ENCODE measurements around the gene ATP6V0B.

DNA sequence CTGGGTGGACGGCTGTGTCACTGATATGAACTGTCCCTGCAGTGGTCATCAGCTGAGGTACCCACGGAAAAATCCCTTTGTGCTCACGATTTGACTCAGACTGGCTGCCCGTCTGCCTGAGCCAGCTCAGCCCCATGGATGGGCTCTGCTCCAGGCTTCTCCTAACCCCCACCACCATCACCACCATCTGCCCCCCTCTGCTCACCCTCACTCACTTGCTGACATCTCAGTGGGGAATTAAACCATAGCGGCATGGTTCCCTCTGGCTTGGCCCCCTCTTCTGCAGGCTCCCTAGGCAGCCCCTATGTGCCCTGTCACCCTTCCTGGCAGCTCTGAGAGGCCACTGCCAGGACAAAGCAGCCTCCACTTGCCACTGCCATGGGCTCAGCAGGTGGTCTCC lies 39.2 kb downstream of the ATP6V0B start:
- TF ChIP-seq, protein P1, sequence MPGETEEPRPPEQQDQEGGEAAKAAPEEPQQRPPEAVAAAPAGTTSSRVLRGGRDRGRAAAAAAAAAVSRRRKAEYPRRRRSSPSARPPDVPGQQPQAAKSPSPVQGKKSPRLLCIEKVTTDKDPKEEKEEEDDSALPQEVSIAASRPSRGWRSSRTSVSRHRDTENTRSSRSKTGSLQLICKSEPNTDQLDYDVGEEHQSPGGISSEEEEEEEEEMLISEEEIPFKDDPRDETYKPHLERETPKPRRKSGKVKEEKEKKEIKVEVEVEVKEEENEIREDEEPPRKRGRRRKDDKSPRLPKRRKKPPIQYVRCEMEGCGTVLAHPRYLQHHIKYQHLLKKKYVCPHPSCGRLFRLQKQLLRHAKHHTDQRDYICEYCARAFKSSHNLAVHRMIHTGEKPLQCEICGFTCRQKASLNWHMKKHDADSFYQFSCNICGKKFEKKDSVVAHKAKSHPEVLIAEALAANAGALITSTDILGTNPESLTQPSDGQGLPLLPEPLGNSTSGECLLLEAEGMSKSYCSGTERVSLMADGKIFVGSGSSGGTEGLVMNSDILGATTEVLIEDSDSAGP (CRISPR knock-in tag; IDR thresholded peaks at IDR 0.05): no peak
- TF ChIP-seq, protein P2, sequence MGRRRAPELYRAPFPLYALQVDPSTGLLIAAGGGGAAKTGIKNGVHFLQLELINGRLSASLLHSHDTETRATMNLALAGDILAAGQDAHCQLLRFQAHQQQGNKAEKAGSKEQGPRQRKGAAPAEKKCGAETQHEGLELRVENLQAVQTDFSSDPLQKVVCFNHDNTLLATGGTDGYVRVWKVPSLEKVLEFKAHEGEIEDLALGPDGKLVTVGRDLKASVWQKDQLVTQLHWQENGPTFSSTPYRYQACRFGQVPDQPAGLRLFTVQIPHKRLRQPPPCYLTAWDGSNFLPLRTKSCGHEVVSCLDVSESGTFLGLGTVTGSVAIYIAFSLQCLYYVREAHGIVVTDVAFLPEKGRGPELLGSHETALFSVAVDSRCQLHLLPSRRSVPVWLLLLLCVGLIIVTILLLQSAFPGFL (CRISPR knock-in tag; IDR thresholded peaks at IDR 0.05): no peak
- no peak for TF ChIP-seq SIN3A (IDR thresholded peaks at IDR 0.05; ENCODE audit: borderline replicate concordance in 2 of 2, control insufficient read depth in 1 of 2, low read depth in 2 of 2, low read length in 2 of 2)
- TF ChIP-seq EHMT2 (IDR thresholded peaks at IDR 0.05): no peak
- no peak for TF ChIP-seq CBFB (CRISPR knock-in tag; IDR thresholded peaks at IDR 0.05)

Data from K562 (cell line).